HUES48 (cell line): Measurements from ENCODE around the gene ZNF407.

ENCODE experiments used
- H3K27ac ChIP-seq: one replicate; pipeline ENCODE4 v1.7.0; 2013; ENCODE audit warnings: low read depth, low read length, inconsistent platforms
- H3K27me3 ChIP-seq: 2 replicates; pipeline ENCODE4 v1.6.1; 2013; ENCODE audit warnings: mild to moderate bottlenecking, low read length; ENCODE audit not compliant: control insufficient read depth, insufficient read depth
- H3K36me3 ChIP-seq: 2 replicates; pipeline ENCODE4 v1.6.1; 2013; ENCODE audit warnings: low read length; ENCODE audit not compliant: control insufficient read depth, insufficient read depth
- H3K4me1 ChIP-seq: 2 replicates; pipeline ENCODE4 v1.6.1; 2013; ENCODE audit warnings: mild to moderate bottlenecking, low read length; ENCODE audit not compliant: control insufficient read depth, insufficient read depth
- H3K4me3 ChIP-seq: 2 replicates; pipeline ENCODE4 v1.5.1; 2013; ENCODE audit warnings: mild to moderate bottlenecking, low read depth, low read length
- H3K9ac ChIP-seq: 2 replicates; pipeline ENCODE4 v1.6.1; 2013; ENCODE audit warnings: mild to moderate bottlenecking, low read depth, low read length, moderate library complexity
- H3K9me3 ChIP-seq: 2 replicates; pipeline ENCODE4 v1.6.1; 2013; ENCODE audit warnings: low read length; ENCODE audit not compliant: control insufficient read depth, insufficient read depth

ZNF407 gene

DNA sequence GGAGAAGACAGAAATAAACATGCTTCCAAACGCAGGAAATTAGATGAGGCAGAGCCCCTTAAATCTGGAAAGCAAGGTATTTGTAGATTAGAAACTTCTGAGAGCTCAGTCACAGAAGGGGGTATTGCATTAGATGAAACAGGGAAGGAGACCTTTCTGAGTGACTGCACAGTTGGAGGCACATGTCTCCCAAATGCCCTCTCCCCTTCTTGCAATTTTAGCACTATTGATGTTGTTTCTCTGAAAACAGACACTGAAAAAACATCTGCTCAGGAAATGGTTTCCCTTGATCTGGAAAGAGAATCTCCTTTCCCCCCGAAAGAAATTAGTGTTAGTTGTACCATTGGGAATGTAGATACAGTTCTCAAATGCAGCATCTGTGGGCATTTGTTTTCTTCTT lies 33.5 kb downstream of the ZNF407 start:
- Histone ChIP-seq H3K9me3 (no peaks in the 10 kb centered on the region), H3K4me1 (no peaks in the 10 kb centered on the region)

DNA sequence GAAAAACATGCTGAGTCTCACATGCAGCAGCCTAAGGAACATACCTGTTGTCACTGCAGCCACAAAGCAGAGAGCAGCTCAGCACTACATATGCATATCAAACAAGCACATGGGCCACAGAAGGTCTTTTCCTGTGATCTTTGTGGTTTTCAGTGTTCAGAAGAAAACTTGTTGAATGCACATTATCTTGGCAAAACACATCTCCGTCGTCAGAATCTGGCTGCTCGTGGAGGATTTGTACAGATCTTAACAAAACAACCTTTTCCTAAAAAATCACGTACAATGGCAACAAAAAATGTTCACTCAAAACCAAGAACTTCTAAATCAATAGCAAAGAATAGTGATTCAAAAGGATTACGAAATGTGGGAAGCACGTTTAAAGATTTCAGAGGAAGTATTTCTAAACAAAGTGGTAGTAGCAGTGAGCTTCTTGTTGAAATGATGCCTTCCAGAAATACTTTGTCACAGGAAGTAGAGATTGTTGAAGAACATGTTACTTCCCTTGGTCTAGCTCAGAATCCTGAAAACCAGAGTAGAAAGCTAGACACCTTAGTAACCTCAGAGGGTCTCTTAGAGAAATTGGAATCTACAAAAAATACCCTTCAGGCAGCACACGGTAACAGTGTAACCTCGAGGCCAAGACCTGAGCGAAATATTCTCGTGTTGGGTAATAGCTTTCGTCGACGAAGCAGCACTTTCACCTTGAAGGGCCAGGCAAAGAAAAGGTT lies 34.1 kb downstream of the ZNF407 start:
- Histone ChIP-seq H3K27ac (no peak overlapping the region), H3K9me3 (no peaks in the 10 kb centered on the region), H3K9ac (no peak overlapping the region), H3K4me1 (no peaks in the 10 kb centered on the region), H3K4me3 (no peak overlapping the region), H3K36me3 (peaks cover 11% of the 10 kb centered on the region; the same call in 1 of the 2 replicates), H3K27me3 (no peaks in the 10 kb centered on the region)

More for the DNA sequence above, 33.5 kb downstream of the ZNF407 start:
- H3K9ac ChIP-seq, result no peak overlapping the region
- H3K4me3 ChIP-seq, result no peak overlapping the region
- H3K27ac ChIP-seq, result no peak overlapping the region
- peaks cover 11% of the 10 kb centered on the region; the same call in 1 of the 2 replicates for H3K36me3 ChIP-seq
- H3K27me3 ChIP-seq, result no peaks in the 10 kb centered on the region

DNA sequence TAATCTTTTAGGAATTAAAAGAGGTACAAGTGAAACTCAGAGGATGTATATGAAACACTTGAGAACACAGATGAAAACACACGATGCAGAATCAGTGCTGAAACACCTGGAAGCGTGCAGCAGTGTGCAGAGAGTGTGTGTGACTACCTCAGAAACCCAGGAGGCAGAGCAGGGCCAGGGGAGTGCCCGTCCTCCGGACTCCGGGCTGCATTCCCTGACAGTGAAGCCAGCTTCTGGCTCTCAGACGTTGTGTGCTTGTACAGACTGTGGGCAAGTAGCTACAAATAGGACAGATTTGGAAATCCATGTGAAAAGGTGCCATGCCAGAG lies 34.6 kb downstream of the ZNF407 start:
- Histone ChIP-seq H3K27me3 (no peaks in the 10 kb centered on the region), H3K4me1 (no peaks in the 10 kb centered on the region), H3K9me3 (no peaks in the 10 kb centered on the region), H3K9ac (no peak overlapping the region), H3K36me3 (peaks cover 11% of the 10 kb centered on the region; the same call in 1 of the 2 replicates), H3K27ac (no peak overlapping the region), H3K4me3 (no peak overlapping the region)

DNA sequence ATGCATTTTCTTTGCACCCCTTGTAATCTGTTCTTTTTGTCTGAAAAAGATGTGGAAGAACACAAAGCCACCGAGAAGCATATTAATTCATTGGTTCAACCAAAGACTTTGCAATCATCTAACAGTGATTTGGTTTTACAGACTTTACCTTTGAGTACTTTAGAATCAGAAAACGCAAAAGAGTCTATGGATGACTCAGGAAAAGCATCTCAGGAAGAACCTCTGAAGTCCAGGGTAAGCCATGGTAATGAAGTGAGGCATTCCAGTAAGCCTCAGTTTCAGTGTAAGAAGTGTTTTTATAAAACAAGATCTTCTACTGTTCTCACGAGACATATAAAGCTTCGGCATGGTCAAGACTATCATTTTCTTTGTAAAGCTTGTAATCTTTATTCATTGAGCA lies 35.2 kb downstream of the ZNF407 start:
- Histone ChIP-seq H3K9me3 (no peaks in the 10 kb centered on the region), H3K36me3 (peaks cover 11% of the 10 kb centered on the region; the same call in 1 of the 2 replicates), H3K27ac (no peak overlapping the region), H3K4me3 (no peak overlapping the region), H3K9ac (no peak overlapping the region), H3K4me1 (peaks cover 1% of the 10 kb centered on the region), H3K27me3 (no peaks in the 10 kb centered on the region)

DNA sequence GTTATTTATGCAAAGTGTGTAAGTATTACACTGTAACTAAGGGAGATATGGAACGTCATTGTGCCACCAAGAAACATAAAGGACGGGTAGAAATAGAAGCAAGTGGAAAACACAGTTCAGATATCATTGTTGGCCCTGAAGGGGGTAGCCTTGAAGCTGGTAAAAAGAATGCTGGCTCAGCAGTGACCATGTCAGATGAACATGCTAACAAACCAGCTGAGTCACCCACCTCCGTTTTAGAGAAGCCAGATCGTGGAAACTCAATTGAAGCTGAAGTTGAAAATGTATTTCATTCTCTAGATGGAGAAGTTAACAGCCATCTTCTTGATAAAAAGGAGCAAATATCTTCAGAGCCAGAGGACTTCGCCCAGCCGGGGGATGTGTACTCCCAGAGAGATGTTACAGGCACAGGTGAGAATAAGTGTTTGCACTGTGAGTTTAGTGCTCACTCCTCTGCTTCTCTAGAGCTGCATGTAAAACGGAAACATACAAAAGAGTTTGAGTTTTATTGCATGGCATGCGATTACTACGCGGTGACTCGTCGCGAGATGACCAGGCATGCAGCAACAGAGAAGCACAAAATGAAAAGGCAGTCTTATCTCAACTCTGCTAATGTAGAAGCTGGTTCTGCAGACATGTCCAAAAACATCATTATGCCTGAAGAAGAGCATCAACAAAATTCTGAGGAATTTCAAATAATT lies 36.1 kb downstream of the ZNF407 start:
- peaks cover 11% of the 10 kb centered on the region; the same call in 1 of the 2 replicates for H3K36me3 ChIP-seq
- no peak overlapping the region for H3K4me3 ChIP-seq
- H3K27me3 ChIP-seq, result no peaks in the 10 kb centered on the region
- no peak overlapping the region for H3K9ac ChIP-seq
- no peak overlapping the region for H3K27ac ChIP-seq
- peaks cover 7% of the 10 kb centered on the region for H3K4me1 ChIP-seq
- no peaks in the 10 kb centered on the region for H3K9me3 ChIP-seq

DNA sequence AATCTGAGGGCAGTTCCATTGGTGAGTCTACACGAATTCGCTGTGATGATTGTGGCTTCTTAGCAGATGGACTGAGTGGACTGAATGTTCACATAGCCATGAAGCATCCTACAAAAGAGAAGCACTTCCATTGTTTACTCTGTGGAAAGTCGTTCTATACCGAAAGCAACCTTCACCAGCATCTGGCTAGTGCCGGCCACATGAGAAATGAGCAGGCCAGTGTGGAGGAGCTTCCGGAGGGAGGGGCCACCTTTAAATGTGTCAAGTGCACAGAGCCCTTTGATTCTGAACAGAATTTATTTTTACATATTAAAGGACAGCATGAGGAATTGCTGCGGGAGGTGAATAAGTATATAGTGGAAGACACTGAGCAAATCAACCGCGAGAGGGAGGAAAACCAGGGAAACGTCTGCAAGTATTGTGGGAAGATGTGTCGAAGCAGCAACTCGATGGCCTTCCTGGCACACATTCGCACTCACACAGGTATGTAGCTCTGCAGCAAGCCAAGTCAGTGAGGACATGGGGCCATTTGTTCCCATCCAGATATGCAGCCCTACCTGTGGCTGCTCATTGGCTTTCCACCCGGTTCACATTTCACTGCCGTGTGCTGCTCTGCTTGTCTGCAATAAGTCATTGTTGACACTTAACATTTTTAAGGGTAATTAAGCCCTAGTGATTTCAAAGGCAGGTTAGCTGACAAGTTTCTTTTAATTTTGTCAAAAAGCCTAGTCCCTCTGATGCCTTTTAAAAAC lies 37.7 kb downstream of the ZNF407 start:
- Histone ChIP-seq H3K9me3 (no peaks in the 10 kb centered on the region), H3K4me3 (no peak overlapping the region), H3K9ac (no peak overlapping the region), H3K27ac (no peak overlapping the region), H3K36me3 (peaks cover 11% of the 10 kb centered on the region; the same call in 1 of the 2 replicates), H3K27me3 (no peaks in the 10 kb centered on the region), H3K4me1 (peaks cover 8% of the 10 kb centered on the region)

DNA sequence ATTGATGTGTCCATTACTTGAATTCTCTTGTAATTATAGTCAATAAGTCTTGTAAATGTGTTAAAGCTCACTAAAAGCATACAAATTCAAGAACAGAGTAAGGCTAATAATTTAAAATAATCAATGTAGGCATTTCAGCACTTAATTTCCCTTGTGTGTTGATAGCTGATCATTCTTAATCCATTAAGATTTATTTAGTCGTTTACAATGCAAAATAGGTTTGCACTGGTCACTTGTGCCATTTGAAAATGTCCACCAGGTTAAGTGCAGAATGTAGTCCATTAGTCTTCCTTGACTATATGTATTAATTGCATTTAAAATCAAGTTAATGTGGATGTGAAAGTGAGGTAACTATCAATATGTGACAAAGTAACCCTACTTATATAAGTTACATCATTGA lies 39.4 kb downstream of the ZNF407 start:
- Histone ChIP-seq H3K4me1 (peaks cover 19% of the 10 kb centered on the region), H3K9me3 (no peaks in the 10 kb centered on the region), H3K27me3 (no peaks in the 10 kb centered on the region), H3K27ac (no peak overlapping the region), H3K4me3 (no peak overlapping the region), H3K9ac (no peak overlapping the region), H3K36me3 (peaks cover 11% of the 10 kb centered on the region; the same call in 1 of the 2 replicates)

DNA sequence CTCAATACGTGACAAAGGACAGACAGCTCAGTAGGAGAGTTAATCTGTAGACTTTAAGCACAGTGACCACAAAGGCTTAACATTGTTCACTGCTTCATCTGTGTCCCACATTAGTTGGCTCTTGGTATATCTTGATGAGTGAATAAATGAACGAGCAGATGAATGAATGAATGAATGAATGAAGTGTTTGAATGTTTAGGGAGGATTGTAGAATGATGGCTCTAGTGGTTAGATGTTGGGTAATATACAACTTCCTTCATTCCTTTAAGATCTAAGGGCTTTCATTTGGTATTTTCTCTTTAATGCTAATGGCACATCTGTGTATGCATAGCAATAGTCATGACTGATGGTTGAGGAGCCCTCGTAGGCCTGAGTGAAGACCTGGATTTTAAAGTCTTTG lies 40.5 kb downstream of the ZNF407 start:
- H3K9me3 ChIP-seq, result no peaks in the 10 kb centered on the region
- H3K36me3 ChIP-seq, result peaks cover 3% of the 10 kb centered on the region; the same call in 1 of the 2 replicates
- no peaks in the 10 kb centered on the region for H3K27me3 ChIP-seq
- H3K9ac ChIP-seq, result no peak overlapping the region
- H3K4me3 ChIP-seq, result no peak overlapping the region
- no peak overlapping the region for H3K27ac ChIP-seq
- peaks cover 19% of the 10 kb centered on the region for H3K4me1 ChIP-seq

DNA sequence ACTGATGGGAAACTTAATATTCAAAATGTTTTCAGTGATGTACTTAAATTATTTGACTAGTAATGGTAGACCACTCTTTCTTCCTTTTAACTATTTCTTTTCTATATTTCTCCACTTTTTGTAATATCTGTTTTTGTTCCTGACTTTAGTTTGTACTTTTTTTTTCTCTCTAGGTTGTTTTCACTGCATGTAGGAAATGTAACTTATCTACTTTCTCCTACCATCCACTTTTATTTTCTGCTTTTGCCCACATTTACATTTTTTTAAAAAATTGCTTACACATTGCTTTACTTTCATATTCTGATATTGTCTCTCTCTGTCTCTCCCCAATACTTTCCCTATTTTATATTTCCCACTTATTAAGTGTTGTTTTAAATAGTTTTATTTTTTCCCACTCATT lies 47.0 kb downstream of the ZNF407 start:
- Histone ChIP-seq H3K4me1 (peaks cover 14% of the 10 kb centered on the region), H3K9me3 (no peaks in the 10 kb centered on the region), H3K27ac (no peak overlapping the region), H3K36me3 (no peaks in the 10 kb centered on the region), H3K9ac (no peak overlapping the region), H3K27me3 (no peaks in the 10 kb centered on the region), H3K4me3 (no peak overlapping the region)

DNA sequence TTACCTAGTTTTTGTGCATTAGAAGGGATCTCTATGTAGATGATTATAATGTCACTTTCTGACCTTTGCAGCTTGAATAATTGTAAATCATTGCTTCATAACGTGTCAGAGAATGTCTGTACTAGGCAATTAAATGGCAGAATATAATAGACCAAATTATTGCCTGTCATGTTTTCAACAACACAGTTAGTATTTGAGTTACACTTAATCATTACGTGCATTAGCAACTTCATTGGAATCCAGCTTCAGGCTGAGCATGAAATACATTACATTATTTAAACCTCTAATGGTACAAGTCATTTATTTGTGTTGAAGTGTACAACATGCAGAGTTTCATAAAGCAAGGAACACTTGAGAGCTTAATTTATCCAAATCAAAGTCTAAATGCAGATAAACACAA lies 48.0 kb downstream of the ZNF407 start:
- Histone ChIP-seq H3K9me3 (no peaks in the 10 kb centered on the region), H3K27ac (no peak overlapping the region), H3K36me3 (no peaks in the 10 kb centered on the region), H3K27me3 (no peaks in the 10 kb centered on the region), H3K4me3 (no peak overlapping the region), H3K4me1 (peaks cover 17% of the 10 kb centered on the region), H3K9ac (no peak overlapping the region)
